Right lobe of liver (tissue), 6 donors: ENCODE results near the gene CMTM6. TPM values are rescaled to one million over a fixed set of nuclear protein-coding genes. Genes with fewer than 3 reads are reported as not detected.
"Not testable (repeated sequence)": the region's sequence is repeated elsewhere in the genome, so short reads cannot be mapped to it uniquely, and the experiment has no call there.

Experiments
- ATAC-seq, 4 donors: fragments of 200-7000 bp; cut with Tn5 transposase; one replicate each; pipeline ENCODE4 v1.9.1; 2020; ENCODE audit warnings: mild to moderate bottlenecking in 4 of 4, moderate library complexity in 4 of 4
- DNase-seq, 3 donors: peaks; one replicate each; pipeline ENCODE4 v3.0.0-alpha.2; 2020
- H3K27ac ChIP-seq, 3 donors: fragments of 200-600 bp; one replicate each; pipeline ENCODE4 v1.8.0; 2022
- H3K27me3 ChIP-seq, 2 donors: fragments of 200-600 bp; one replicate each; pipeline ENCODE4 v1.8.0; 2022
- H3K36me3 ChIP-seq, 4 donors: fragments of 200-600 bp; sonication (generic) in 1 of 4; one replicate each; pipeline versions ENCODE4 v1.5.1 to v1.8.0; 2017 to 2022; ENCODE audit warnings: control low read depth in 1 of 4
- H3K4me1 ChIP-seq, 4 donors: fragments of 200-600 bp; sonication (generic) in 1 of 4; one replicate each; pipeline versions ENCODE4 v1.5.1 to v1.8.0; 2017 to 2022; ENCODE audit warnings: control low read depth in 1 of 4
- H3K4me3 ChIP-seq, 3 donors: fragments of 200-600 bp; one replicate each; pipeline ENCODE4 v1.8.0; 2022
- H3K9me3 ChIP-seq, 4 donors: fragments of 200-600 bp; sonication (generic) in 1 of 4; one replicate each; pipeline versions ENCODE4 v1.5.1 to v1.8.0; 2017 to 2022; ENCODE audit warnings: control low read depth in 1 of 4
- CTCF ChIP-seq, 4 donors: fragments of 200-600 bp in 3 of 4; fragments of 450-650 bp in 1 of 4; IDR thresholded peaks; one replicate each; pipeline versions ENCODE4 v1.5.1 to v1.8.0; 2016 to 2022; ENCODE audit warnings: antibody characterized with exemption in 4 of 4, mild to moderate bottlenecking in 2 of 4
- POLR2A ChIP-seq: fragments of 450-650 bp; IDR thresholded peaks from one replicate; pipeline ENCODE4 v1.6.1; 2017; ENCODE audit warnings: antibody characterized with exemption, mild to moderate bottlenecking
- WGBS: methylation state at CpG from one replicate; pipeline ENCODE4 v1.1.6; 2018; ENCODE audit warnings: low coverage, low lambda C conversion rate; ENCODE audit not compliant: insufficient coverage; ENCODE audit errors: missing lambda C conversion rate; 5-methylcytosine and 5-hydroxymethylcytosine counted together
- intact Hi-C, 2 donors: fragments of 100-400 bp; cut with DNase I; formaldehyde crosslinking; loops; one replicate each; pipeline versions ENCODE4 v1.11.2 to v1.14.1; 2022
- total RNA-seq, 6 experiments: library from RNA; depleted of rRNA in 2 of 6; stranded (reverse); fragments of >200 nt in 2 of 6; fragmentation: NEBNext Ultra II Directional in 3 of 6; extraction: Animal tissue kit (Norgen Biotek cat#: 25700) in 3 of 6; gene quantifications; one replicate each; pipeline versions ENCODE4 v1.1.0 to v1.2.4, GENCODE V29; 2016 to 2023
- donor health status: DM: no; HTN: yes; CAD: no.
- donor health status: DM: no; HTN: no; CAD: no.
- donor health status: DM: no; HTN: no; CAD: no.
- donor health status: DM: no; HTN: yes; CAD: no.
- donor health status: DM: no; HTN: yes; CAD: no.

Gene CMTM6
- total RNA-seq, 6 experiments from 2014 or later, result 45.2 to 69.1 (median 57.2) TPM

DNA sequence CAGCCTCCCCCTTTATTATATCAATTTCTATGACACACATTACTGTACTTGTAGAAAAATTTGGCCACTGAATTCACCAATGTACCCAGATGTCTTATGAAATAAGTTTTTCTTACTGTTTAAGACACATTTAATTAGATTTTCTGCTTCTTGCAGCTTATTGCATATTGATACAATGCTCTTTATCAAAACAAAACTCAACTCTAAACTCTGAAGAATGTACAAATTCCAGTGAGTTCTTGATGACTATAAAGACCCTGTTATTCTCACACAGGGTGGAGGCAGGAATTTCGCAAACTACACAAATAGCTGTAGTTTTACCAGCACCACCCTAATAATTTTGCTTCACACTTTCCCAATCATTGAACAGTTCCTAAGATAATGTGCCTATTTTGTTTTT, 22.0 kb downstream of the CMTM6 start:
- peaks cover 0 to 17% (median 2%) of the 10 kb centered on the region in 4 donors for H3K36me3 ChIP-seq
- no peak for ATAC-seq
- H3K27ac ChIP-seq, result no peak overlapping the region
- intact Hi-C loops, result no loop called here
- no peaks in the 10 kb centered on the region for H3K9me3 ChIP-seq
- H3K27me3 ChIP-seq, result no peaks in the 10 kb centered on the region
- H3K4me1 ChIP-seq, result no peaks in the 10 kb centered on the region
- TF ChIP-seq POLR2A, result no peak
- no peak for TF ChIP-seq CTCF (IDR thresholded peaks at IDR 0.05)
- DNase-seq, result no peak
- WGBS, result 100% methylated on average over 1 of the region's 1 CpG
- no peak overlapping the region for H3K4me3 ChIP-seq

DNA sequence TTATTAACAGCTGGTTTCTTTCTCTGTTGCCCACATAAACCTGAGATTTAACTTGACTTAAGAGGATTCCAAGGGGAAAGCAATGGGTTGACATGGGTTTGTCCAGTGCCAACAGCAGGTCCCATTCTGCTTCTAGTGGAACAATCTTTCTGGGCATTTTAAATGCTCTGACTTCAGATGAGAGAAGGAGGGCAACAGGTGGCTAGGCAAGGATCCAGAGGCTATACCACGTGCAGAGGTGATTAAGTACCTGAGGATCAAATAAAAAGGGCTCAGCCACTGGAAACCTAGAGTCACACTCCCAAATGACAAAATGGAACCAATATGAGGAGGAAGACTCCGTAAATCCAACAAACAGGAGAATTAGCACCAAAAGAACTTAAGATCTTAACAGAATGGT, 28.5 kb downstream of the CMTM6 start:
- no peak for TF ChIP-seq POLR2A
- TF ChIP-seq CTCF (IDR thresholded peaks at IDR 0.05), result no peak
- Histone ChIP-seq H3K4me1 (peaks cover 0 to 12% (median 7%) of the 10 kb centered on the region in 4 donors), H3K4me3 (no peak overlapping the region), H3K27me3 (no peaks in the 10 kb centered on the region), H3K36me3 (no peaks in the 10 kb centered on the region), H3K9me3 (no peaks in the 10 kb centered on the region), H3K27ac (no peak overlapping the region)
- intact Hi-C loops, result no loop called here
- no peak for ATAC-seq
- DNase-seq, result no peak
- WGBS, result 100% methylated on average over 2 of the region's 2 CpGs

DNA sequence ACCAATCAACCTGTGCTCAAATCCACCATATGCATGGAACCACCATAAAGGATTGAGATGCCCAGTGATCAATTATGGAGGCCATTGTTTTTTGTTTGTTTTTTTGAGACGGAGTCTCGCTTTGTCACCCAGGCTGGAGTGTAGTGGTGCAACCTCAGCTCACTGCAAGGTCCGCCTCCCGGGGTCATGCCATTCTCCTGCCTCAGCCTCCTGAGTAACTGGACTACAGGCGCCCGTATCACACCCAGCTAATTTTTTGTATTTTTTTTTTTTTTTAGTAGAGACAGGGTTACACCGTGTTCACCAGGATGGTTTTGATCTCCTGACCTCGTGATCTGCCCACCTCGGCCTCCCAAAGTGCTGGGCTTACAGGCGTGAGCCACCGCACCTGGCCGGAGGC, 30.5 kb downstream of the CMTM6 start:
- DNase-seq, ATAC-seq, H3K27me3 ChIP-seq, intact Hi-C loops, H3K4me3 ChIP-seq, H3K36me3 ChIP-seq, H3K9me3 ChIP-seq, H3K27ac ChIP-seq: not testable (repeated sequence)
- 100% methylated on average over 6 of the region's 12 CpGs for WGBS
- H3K4me1 ChIP-seq, result peaks cover 0 to 21% (median 9%) of the 10 kb centered on the region in 4 donors

DNA sequence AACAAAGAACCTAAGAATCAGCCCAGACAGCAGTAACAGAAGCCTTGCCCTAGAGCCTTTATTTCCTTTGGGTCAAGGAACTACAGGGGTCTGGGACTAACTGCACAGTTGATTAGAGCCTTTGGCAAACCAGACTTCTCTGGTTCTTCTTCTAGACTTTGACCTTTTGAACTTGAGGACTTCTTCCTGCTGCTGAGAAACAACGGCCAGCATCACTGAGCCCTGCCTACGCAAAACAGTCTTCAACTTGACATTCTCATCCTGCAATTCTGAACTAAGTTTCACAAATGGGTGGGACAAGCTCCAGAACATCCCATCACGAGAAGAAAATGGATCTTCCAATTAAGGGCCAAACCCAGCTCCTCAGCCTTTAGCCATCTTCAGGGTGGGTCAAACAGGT, 31.4 kb downstream of the CMTM6 start:
- Histone ChIP-seq H3K9me3 (no peaks in the 10 kb centered on the region), H3K27ac (no peak overlapping the region), H3K27me3 (no peaks in the 10 kb centered on the region), H3K36me3 (no peaks in the 10 kb centered on the region), H3K4me3 (no peak overlapping the region), H3K4me1 (peaks cover 0 to 21% (median 9%) of the 10 kb centered on the region in 4 donors)
- DNase-seq, result no peak
- ATAC-seq, result no peak
- intact Hi-C loops, result no loop called here
- WGBS, result 61% methylated on average over 3 of the region's 3 CpGs
- TF ChIP-seq CTCF (IDR thresholded peaks at IDR 0.05) (no peak), POLR2A (no peak)

DNA sequence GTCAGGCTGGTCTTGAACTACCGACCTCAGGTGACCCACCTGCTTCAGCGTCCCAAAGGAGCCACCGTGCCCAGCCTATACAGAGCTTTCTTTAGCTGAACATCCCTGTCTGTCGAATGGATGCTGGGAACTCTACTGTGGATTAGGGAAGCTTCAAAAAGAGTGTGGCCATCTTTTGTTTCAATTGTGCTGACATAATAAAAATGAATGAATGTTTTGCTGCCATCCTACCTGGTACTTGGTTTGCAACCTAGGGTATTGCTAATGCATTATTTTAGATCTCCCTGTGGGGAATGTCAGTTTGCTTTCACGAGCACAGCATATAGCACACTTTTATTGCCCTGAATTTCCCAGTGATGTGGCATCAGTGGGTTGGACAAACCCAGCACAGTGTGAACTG, 32.3 kb downstream of the CMTM6 start:
- no peak for TF ChIP-seq CTCF (IDR thresholded peaks at IDR 0.05)
- no peak for TF ChIP-seq POLR2A
- intact Hi-C loops, result no loop called here
- ATAC-seq (no peak), DNase-seq (no peak)
- 97% methylated on average over 4 of the region's 5 CpGs for WGBS
- H3K4me1 ChIP-seq, result peaks cover 0 to 21% (median 9%) of the 10 kb centered on the region in 4 donors
- no peaks in the 10 kb centered on the region for H3K36me3 ChIP-seq
- H3K4me3 ChIP-seq, result no peak overlapping the region
- no peak overlapping the region for H3K27ac ChIP-seq
- H3K9me3 ChIP-seq, result no peaks in the 10 kb centered on the region
- H3K27me3 ChIP-seq, result no peaks in the 10 kb centered on the region
